ENCODE data around the gene PTPRQ. TPM values are rescaled to one million over a fixed set of nuclear protein-coding genes. Genes with fewer than 3 reads are reported as not detected.

PTPRQ gene
- total and polyA plus RNA-seq, 2 of the 8 experiments (the other 6 are each of a cell fraction or from before 2014, with no cell fraction given) = not detected

DNA sequence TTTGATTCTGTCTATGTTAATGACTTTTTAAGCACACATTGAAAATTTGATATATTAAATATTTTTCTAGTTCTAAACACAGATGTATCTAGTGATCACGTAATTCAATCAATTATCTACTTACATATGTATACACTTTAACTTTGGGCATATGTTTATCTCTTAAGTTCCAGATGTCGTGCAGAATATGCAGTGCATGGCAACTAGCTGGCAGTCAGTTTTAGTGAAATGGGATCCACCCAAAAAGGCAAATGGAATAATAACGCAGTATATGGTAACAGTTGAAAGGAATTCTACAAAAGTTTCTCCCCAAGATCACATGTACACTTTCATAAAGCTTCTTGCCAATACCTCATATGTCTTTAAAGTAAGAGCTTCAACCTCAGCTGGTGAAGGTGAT lies 105.3 kb downstream of the PTPRQ start:
- no peak overlapping the region for H3K4ac ChIP-seq (replicated peaks; ENCODE audit: insufficient read length, low read depth, low read length)
- no peak overlapping the region for H3K23ac ChIP-seq (ENCODE audit: insufficient read length)
- no peak overlapping the region for H3K4me3 ChIP-seq (ENCODE audit: extremely low read depth in 1 of 4, insufficient read depth in 2 of 4, low read depth in 3 of 4, low read length in 4 of 4)
- no peaks in the 10 kb centered on the region for H3K36me3 ChIP-seq (ENCODE audit: control insufficient read depth in 2 of 4, insufficient read depth in 4 of 4, low read length in 3 of 4)
- no peak overlapping the region for H2BK120ac ChIP-seq (replicated peaks; ENCODE audit: low read depth, low read length)
- no peak overlapping the region for H3K56ac ChIP-seq (replicated peaks; ENCODE audit: insufficient read length, low read depth, low read length)
- DNase-seq (ENCODE audit: low read depth in 1 of 2, low spot score in 2 of 2) = no peak
- WGBS, 2 experiments (ENCODE audit: extremely low coverage in 1 of 2, insufficient coverage in 1 of 2, insufficient read length in 1 of 2, insufficient replicate concordance in 2 of 2, low coverage in 1 of 2, low lambda C conversion rate in 2 of 2, missing lambda C conversion rate in 1 of 2) = 90% methylated on average over 3 of the region's 3 CpGs; no CpG with 5 or more reads in 1 of the 2 experiments
- no peak overlapping the region for H2AK5ac ChIP-seq (ENCODE audit: low read depth, low read length)
- H2AFZ ChIP-seq (ENCODE audit: low read length) = no peak overlapping the region
- no peak overlapping the region for H2BK15ac ChIP-seq (ENCODE audit: low read length)
- no peaks in the 10 kb centered on the region for H3K9me3 ChIP-seq (ENCODE audit: insufficient read depth in 2 of 2, low read depth in 1 of 2, low read length in 1 of 2)
- H3K14ac ChIP-seq (ENCODE audit: insufficient read length) = no peak overlapping the region
- no peaks in the 10 kb centered on the region for H3K79me1 ChIP-seq (ENCODE audit: low read depth, low read length)
- H4K8ac ChIP-seq (ENCODE audit: extremely low read depth, insufficient read depth, low read length) = no peak overlapping the region
- H3K18ac ChIP-seq (ENCODE audit: extremely low read depth, low read length) = no peak overlapping the region
- ChIA-PET CTCF (ENCODE audit: partially characterized antibody) (interaction anchor here (0.7 to 0.9 kb wide), 2 partner anchors 22 to 33 kb away, joined by 3 read pairs; no protein-coding TSS in a partner anchor), POLR2A (ENCODE audit: partially characterized antibody) (no interaction called here)
- H4K5ac ChIP-seq (ENCODE audit: insufficient read length, low read depth, low read length) = no peak overlapping the region
- H3K4me2 ChIP-seq (ENCODE audit: insufficient read depth in 1 of 2, low read depth in 2 of 2, low read length in 2 of 2) = no peak overlapping the region
- no peaks in the 10 kb centered on the region for H3K79me2 ChIP-seq (ENCODE audit: control insufficient read depth in 1 of 2, insufficient read depth in 2 of 2, low read length in 2 of 2)
- no peaks in the 10 kb centered on the region for H4K20me1 ChIP-seq (replicated peaks in 1 of 2; ENCODE audit: control insufficient read depth in 1 of 2, insufficient read depth in 2 of 2, low read length in 2 of 2)
- no peak for FAIRE-seq
- no peak overlapping the region for H3K27ac ChIP-seq (ENCODE audit: low read depth, low read length)
- H3K27me3 ChIP-seq (replicated peaks in 1 of 4; ENCODE audit: control insufficient read depth in 3 of 4, extremely low read depth in 1 of 4, insufficient read depth in 3 of 4, low read length in 3 of 4) = no peaks in the 10 kb centered on the region
- no peak overlapping the region for H2BK5ac ChIP-seq (ENCODE audit: low read depth, low read length)
- no peak overlapping the region for H3K9ac ChIP-seq (replicated peaks in 1 of 4; ENCODE audit: extremely low read depth in 1 of 4, low read depth in 3 of 4, low read length in 3 of 4)
- no peaks in the 10 kb centered on the region for H3K23me2 ChIP-seq (ENCODE audit: low read depth, low read length)
- H4K91ac ChIP-seq (replicated peaks; ENCODE audit: insufficient read length, low read length) = no peak overlapping the region
- no peak overlapping the region for H2BK12ac ChIP-seq (ENCODE audit: low read depth, low read length)
- H3K4me1 ChIP-seq (replicated peaks in 1 of 4; ENCODE audit: control insufficient read depth in 3 of 4, insufficient read depth in 4 of 4, low read length in 3 of 4) = no peaks in the 10 kb centered on the region
- H2BK20ac ChIP-seq (ENCODE audit: low read length) = no peak overlapping the region
- no peak for TF ChIP-seq GABPA (IDR thresholded peaks at IDR 0.05; ENCODE audit: borderline replicate concordance, insufficient read depth, low read length)
- TF ChIP-seq, protein P1, sequence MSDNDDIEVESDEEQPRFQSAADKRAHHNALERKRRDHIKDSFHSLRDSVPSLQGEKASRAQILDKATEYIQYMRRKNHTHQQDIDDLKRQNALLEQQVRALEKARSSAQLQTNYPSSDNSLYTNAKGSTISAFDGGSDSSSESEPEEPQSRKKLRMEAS (IDR thresholded peaks at IDR 0.05) = no peak
- no peak for TF ChIP-seq NRF1 (IDR thresholded peaks at IDR 0.05; ENCODE audit: low read depth, low read length)
- TF ChIP-seq SIRT6 (IDR thresholded peaks at IDR 0.05; ENCODE audit: low read length) = no peak
- no peak for TF ChIP-seq EZH2 (IDR thresholded peaks at IDR 0.05; ENCODE audit: low read depth, low read length, severe bottlenecking)
- TF ChIP-seq, protein P2, sequence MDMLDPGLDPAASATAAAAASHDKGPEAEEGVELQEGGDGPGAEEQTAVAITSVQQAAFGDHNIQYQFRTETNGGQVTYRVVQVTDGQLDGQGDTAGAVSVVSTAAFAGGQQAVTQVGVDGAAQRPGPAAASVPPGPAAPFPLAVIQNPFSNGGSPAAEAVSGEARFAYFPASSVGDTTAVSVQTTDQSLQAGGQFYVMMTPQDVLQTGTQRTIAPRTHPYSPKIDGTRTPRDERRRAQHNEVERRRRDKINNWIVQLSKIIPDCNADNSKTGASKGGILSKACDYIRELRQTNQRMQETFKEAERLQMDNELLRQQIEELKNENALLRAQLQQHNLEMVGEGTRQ (IDR thresholded peaks at IDR 0.05; ENCODE audit: low read length) = no peak
- TF ChIP-seq BACH1 (IDR thresholded peaks at IDR 0.05; ENCODE audit: low read length) = no peak
- no peak for TF ChIP-seq SIN3A (conservative IDR thresholded peaks at IDR 0.05 in 1 of 2, IDR thresholded peaks at IDR 0.05 in 1 of 2; ENCODE audit: low read depth in 1 of 2, low read length in 2 of 2)
- no peak for TF ChIP-seq CEBPB (IDR thresholded peaks at IDR 0.05; ENCODE audit: low read depth, low read length)
- no peak for TF ChIP-seq TCF12 (IDR thresholded peaks at IDR 0.05; ENCODE audit: low read depth, low read length)
- TF ChIP-seq CHD1 (IDR thresholded peaks at IDR 0.05; ENCODE audit: low read depth, low read length) = no peak
- no peak for TF ChIP-seq CHD2 (IDR thresholded peaks at IDR 0.05; ENCODE audit: low read length)
- TF ChIP-seq SUZ12 (IDR thresholded peaks at IDR 0.05; ENCODE audit: low read length) = no peak
- no peak for TF ChIP-seq FOSL1 (IDR thresholded peaks at IDR 0.05; ENCODE audit: insufficient read depth, low read depth, low read length)

Data from H1 (cell line).